Esophagus squamous epithelium (tissue), 4 donors: ENCODE results near the gene TCAF1. TPM values are rescaled to one million over a fixed set of nuclear protein-coding genes. Genes with fewer than 3 reads are reported as not detected.

Source experiments
- total RNA-seq, 4 donors: library from RNA; depleted of rRNA; stranded (reverse); fragments of >200 nt; gene quantifications; one replicate each; pipeline ENCODE4 v1.1.0, GENCODE V29; 2016

TCAF1 gene
- total RNA-seq, 4 donors from 2014 or later: 8.1 to 25.4 (median 13.2) TPM

Other genes with a start within 250 kb of the TCAF1 start
- 1 to 10 TPM in 1 of 4 donors, under 1 TPM in 2, not detected in 1; 0.57 to 1.5 (median 0.80) TPM for gene CTAGE6, start 144.5 kb downstream of the TCAF1 start, total RNA-seq
- not detected for gene OR2F2, start 33.1 kb upstream of the TCAF1 start, total RNA-seq
- not detected for gene OR2F1, start 52.7 kb upstream of the TCAF1 start, total RNA-seq
- not detected for gene OR6B1, start 98.1 kb upstream of the TCAF1 start, total RNA-seq
- gene OR2A5, start 146.8 kb upstream of the TCAF1 start, total RNA-seq: not detected
- not detected for gene OR2A25, start 167.6 kb upstream of the TCAF1 start, total RNA-seq
- not detected for gene OR2A12, start 184.1 kb upstream of the TCAF1 start, total RNA-seq
- not detected for gene OR2A2, start 207.4 kb upstream of the TCAF1 start, total RNA-seq
- gene OR2A14, start 221.0 kb upstream of the TCAF1 start, total RNA-seq: not detected